HG03460 (cell line): ENCODE measurements around the gene SUMF1.
"Not testable (repeated sequence)": the region's sequence is repeated elsewhere in the genome, so short reads cannot be mapped to it uniquely, and the experiment has no call there.

Source experiments
- ATAC-seq: cut with Tn5 transposase; IDR thresholded peaks from one replicate; pipeline ENCODE4 v1.9.1; 2021; ENCODE audit not compliant: unreplicated experiment

Gene SUMF1

DNA sequence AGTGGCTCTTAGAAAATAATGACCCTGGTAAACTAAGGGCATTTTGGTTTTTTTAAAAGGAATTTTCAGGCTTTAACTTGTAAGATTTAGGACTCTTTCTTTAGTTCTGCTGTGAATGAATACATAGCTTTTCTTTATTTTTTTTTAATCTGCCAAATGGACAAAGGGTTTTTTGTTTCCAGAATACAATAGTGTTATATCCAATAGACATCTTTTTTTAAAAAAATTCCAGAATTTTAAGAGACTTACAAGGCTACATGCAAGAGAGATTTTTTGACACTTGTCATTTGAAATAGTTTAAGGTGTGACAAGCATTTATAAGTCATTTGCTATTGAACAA lies 125.8 kb downstream of the SUMF1 start:
- ATAC-seq, result no peak

DNA sequence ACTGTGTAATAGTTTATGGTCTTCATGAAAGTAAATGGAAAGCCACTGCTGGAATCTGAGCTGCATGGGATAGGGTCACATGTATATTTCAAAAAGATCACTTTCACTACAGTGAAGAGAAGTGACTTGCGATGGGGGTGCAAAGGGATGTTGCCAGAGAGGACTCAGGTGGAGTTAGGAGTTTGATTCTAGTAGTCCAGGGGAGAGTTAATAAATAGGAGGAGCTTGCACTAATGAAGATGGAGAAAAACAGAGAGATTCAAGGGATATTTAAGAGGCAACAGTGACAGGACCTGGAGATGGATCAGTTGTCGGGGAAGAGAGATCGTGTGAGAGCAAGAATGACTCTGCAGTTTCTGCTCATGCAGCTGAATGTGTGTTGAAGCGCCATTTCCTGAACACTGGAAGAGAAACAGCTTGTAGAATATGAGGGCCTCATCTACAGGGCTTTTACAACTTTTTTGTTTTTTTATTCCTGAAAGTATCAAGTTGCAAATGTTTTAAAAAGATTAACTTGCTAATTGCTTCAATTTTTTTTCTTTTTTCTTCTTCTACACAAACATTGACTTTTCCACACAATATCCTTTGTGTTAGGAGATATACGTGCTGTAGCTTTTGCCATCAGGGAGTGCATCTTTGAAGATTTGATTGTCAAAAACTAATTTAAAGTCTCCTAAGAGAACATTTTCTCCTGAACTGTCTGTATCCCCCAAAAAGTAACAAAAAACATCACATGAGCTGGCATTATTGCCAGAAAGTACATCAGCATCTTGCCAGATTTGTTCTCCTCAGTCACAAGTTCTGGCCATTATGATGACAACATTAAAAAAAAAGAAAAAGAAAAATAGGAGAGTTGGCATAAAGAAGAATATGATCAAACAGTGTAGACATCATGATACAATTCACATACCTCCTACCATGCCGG lies 126.4 kb downstream of the SUMF1 start:
- ATAC-seq, result no peak

DNA sequence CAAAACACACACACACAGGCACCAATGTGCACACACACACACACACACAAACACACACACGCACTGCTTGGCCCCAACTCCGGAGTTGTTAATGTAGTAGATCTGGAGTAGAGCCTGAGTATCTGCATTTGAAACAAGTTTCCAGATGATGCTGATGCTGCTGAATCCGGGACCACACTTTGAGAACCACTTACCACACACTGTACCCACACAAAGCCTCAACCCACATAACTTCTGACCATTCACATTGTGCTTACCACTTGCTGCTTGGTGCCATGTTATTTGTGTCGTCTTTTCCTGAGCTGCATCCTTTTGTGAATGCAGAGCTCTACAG lies 127.0 kb downstream of the SUMF1 start:
- no peak for ATAC-seq

DNA sequence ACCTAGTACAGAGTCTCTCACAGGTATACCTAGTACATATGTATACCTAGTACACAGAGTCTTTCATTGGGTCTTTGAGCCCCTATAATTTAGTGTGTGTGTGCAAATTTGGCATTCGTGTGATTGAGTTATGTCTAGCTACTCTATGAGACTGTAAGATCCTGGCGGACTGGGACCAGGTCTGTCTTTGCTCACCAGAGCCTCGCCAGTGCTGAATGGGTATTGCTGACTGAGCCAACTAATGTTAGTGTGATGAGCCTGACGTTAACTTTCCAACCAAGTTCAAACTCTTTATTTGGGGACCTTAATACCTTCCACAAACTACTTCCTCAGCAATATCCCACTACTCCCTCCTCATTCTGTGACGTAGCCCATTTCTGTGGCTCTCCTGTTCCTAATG lies 128.3 kb downstream of the SUMF1 start:
- ATAC-seq, result no peak

DNA sequence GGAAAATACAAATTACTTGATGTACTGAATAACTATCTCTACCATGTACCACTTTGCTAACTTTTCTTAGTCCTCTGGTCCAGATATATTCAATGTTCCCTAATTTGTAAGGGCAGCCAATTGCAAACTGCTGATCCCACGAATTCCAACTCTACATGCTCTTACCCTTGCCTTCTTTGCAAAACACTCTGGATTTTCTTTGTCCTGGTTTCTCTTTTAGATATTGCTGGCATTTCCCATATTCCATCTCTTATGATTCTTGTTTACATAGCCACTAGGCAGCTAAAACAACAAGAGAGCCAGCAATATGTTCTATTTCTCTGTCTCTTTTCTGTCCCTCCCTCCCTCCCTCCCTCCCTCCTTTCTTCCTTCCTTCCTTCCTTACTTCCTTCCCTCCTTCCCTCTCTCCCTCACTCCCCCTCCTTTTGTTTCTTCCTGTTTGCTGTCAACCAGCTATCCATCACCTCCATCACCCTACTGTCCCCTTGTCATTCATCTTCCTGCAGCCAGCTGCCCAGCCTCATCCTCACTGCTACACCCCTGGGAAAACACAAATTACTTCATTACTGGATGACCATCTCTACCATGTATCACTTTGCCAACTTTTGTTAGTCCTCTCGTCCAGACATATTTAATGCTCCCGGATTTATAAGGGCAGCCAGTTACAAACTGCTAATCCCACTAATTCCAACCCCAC lies 130.1 kb downstream of the SUMF1 start:
- no peak for ATAC-seq

DNA sequence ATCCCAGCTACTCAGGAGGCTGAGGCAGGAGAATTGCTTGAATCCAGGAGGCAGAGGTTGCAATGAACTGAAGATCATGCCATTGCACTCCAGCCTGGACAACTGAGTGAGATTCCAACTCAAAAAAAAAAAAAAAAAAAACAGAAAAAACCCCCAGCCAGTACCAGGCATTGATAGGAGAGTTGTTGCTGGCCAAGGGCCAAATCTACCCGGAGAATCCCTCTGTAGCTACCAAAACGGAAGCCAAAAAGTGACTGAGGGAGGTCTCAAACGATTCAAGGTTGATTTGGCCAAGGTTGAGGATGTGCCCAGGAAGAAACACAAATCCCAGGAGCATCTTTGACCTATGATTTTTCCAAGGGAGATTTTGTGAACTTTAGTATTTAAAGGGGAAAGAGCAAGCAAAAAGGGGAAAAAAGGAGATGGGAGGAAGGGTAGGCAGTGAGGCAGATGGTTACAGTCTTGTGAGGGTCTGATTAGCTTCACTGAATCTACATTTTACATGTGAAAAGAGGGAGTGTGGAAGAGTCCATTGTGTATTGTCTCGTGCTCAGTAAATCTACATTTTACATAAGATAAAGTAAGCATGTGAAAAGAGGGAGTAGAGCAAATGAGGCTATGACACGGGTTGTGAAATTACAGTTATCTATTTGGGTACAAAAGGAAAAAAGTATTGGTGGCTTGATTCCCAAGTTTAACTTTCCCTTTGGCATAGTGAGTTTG lies 131.1 kb downstream of the SUMF1 start:
- no peak for ATAC-seq

DNA sequence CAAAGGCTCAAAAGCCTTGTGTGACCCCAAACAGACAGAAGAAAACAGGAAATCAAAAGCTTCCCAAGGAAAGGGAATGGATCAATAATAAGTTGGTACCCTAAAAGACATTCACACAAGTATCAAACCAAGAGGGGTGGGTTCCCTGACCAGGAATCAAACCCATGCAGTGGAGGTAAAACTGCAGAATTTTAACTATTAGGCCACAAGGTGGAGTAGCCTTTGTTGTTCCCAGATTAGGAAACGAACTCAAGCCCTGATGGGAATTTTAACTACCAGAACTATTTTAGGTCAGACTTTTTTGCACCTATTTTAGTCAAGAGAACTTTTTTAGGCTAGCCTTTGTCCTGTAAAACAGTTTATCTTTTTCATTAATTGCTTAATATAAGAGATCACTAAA lies 132.5 kb downstream of the SUMF1 start:
- ATAC-seq, result no peak

DNA sequence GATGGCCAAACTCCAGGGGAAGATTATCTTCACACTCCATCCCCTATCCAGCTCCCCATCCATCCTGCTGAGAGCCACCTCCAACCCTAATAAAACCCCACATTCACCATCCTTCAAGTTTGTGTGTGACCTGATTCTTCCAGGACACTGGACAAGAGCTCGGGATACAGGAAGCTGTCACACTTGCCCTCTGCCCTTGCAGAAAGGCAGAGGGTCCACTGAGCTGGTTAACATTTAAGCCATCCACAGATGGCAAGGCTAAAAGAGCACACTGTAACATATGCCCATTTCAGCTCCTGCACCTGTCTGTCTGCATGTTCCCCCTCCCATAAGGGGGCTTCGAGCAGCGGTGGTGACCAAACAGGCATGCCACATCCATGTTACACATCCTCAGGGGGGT lies 134.1 kb downstream of the SUMF1 start:
- ATAC-seq, result no peak

DNA sequence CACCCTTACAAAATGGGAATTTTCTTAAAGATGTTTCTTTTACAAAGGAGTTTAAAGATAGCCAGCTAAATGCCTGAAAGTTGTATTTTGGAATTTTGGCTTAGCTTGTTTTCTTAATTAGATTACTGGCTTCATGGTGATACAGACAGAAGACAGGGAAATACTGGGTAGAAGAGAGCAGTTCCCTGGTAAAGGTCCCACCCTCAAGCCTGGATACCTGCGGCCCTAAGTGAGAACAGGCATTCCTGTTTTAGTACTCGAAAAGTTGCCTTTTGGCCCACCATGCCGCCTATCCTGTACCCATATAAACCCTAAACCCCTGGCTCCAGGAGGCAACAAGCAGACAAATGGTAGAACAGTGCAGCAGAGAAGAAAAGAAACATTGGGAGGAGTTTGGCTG lies 134.5 kb downstream of the SUMF1 start:
- no peak for ATAC-seq

DNA sequence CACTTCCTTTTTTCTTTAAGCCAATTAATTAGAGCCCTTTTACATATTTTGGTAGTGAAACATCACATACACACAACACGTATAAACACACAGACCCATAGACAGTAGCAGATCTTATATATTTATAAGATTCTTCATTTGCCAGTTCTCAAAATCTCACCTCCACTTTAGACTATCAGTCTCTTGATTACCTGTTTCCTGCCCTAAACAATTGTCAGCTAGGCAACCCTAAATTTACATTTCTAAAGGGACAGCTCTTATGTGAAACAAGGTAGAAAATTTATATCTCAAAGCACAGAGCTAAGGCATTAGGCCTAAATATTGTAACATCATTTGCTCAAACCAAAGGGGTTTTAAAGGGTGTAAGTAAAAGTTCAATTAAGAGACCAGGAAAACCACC lies 135.0 kb downstream of the SUMF1 start:
- no peak for ATAC-seq

DNA sequence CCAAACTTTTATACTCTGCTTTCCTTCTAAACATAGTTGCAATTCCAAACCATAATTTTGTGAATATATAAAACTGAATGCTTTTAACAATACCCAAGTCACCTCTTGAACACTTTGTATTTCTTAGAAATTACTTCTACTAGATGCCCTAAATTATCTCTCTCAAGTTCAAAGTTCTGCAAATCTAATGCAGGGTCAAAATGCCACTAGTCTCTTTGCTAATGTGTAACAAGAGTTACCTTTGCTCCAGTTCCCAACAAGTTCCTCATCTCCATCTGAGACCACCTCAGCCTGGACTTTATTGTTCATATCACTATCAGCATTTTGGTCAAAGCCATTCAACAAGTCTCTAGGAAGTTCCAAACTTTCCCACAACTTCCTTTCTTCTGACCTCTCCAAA lies 137.3 kb downstream of the SUMF1 start:
- ATAC-seq, result not testable (repeated sequence)

DNA sequence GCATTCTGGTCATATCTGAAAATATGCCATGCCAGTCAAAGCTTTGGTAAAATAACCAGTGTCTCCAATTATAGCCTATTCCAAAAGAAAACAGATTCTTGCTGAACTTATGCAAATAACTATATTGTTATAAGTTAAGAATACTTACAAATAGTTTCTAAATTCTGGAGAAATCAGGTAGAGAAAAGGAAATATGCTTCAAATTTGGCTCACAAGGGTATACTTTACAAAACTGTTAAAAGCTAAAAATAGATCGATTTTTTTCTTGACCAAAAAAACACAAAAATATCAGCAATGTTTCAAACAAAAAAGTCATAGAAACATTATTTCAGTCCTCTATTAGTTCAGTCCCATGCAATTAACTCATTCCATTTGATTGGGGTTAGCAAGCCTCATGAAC lies 140.2 kb downstream of the SUMF1 start:
- ATAC-seq, result no peak

DNA sequence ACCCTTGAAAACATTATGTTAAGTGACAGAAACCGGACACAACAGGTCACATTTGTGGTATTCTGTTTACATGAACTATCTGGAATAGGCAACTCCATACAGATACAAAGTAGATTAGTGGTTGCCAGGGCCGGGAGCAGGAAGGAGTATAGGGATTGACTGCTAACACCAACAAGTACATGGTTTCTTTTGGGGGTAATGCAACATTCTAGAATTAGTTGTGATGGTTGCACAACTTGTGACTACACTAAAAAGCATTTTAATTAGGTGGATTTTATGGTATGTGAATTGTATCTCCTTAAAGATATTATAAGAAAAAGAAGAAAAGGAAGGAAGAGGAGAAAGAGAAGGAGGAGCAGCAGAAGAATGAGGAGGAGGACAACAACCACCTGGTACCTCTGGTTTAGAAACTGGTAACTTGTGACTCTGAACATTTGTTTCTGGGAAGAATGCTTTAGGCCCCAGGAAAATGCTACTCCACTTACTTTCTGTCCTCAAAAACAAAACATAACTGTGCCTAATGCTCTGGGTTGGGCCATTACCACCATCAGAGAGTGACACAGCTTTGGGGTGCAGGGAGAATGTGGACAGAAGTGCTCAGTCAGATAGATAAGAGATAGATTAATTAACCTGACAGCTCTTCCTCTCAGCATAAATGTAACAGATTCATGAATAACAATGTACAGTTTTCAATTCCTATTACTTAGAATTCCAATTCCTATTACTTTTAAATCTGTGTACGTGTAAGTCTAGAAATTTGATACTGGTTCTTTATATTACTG lies 143.6 kb downstream of the SUMF1 start:
- ATAC-seq, result no peak

DNA sequence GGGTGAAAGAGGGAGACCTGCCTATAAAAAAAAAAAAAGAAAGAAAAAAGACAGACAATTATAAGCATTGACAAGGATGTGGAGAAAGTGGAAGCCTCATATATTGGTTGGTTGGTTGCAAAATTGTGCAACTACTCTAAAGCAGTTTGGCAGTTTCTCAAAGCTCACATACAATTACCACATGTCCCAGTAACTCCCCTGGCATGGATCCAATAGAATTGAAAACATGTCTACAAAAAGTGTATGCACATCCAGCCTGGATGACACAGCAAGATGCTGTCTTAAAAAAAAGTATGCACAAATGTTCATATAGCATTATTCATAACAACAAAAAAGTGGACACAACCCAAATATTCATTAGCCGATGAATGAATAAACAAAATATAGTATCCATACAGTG lies 144.4 kb downstream of the SUMF1 start:
- no peak for ATAC-seq

DNA sequence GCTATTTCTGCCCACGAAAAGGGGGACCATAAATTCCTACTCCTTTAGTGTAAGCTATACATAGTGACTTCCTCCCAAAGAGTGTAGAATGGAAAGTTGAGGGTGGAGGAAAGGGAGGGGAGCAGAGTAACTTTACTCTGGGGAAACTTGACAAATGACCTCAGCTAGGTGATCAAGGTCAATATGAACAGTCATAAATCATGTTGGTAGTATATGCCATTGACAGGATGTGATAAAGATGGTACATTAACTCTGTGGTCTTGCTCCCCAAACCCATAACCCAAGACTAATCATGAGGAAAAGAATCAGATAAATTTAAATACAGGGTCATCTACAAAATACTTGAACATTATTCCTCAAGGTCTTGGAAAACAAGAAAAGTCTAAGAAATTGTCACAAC lies 145.3 kb downstream of the SUMF1 start:
- ATAC-seq, result no peak

DNA sequence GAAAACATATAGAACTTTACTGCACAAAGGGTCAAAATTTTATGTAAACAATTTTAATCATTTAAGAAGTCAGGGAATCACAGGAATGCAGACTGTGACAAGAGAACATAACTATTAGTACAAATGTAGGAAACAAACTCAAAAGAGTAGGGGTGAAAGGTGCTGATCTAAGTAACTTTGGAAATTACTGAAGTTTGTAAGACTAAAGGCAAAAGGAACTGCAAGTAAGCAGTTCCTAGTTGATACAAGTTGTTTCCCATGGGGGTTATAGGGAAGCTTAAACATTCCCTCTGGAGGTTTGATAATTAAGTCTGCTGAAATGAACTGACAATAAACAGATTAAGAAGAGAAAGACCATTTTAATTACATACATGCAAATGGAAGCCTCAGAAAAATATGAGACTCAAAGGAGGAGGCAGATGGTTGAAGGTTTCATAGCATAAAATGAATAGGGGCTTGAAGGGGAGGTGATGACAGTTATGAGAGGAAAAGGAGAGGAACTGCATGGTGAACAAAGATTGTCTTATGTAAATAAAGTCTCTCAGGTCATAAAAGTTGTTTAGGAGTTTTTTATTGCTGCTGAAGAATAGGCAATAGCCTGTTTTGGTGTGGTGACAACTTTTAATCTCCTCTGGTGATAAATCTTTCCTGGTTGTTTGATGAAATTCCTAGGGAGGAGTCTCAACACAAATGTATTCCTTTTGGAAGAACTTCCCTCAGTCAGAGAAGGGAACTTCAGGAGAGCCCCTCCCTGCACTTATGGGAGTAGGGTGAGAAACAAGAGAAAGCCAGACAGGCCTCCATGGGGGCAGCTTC lies 146.8 kb downstream of the SUMF1 start:
- no peak for ATAC-seq

DNA sequence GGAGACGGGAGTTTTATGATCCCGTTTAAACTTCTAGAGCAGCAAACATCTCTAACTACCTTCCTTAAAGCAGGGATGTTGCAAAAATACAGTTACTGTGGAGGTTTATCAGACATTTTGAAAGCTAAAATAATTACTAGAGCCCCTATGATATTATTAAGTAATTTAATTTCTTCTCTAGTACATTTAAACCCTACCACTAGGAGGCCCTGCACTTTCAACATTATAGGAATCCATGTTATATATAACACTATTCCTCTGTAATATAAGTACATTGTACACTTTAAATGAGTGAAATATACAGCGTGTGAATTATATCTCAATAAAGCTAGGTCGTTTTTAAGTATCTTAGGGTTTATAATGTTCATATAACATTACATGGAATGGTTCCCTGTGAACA lies 152.4 kb downstream of the SUMF1 start:
- ATAC-seq, result no peak

DNA sequence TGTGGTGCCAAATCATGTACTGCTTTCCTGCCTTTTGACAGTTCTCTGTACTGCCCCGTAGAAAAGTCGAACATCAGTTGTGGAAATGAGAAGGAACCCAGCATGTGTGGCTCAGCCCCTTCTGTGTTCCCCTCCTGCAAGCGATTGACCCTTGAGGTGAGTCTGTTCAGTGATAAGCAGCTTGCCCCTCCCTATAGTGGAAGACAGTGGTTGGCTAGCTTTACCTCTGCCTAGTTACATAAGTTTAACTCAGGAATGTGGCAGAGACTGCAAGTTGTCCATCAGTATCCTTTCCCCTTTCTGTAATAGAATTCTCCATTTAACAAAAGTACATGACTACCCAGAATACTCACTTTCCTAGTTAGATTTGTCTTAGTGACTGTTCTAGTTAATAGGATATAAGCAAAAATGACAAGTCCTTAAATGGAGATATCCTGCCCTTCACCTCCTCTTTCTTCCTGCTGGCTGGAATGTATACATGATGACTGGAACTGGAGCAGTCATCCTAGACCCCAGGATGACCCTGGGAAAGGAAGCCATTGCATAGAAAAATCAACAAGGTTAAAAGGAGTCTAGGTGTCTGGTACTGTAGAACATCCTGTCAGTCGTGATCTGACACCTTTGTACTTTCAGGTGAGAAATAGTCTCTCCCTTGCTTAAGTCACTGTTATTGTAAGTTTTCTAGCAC lies 153.3 kb downstream of the SUMF1 start:
- ATAC-seq, result no peak

DNA sequence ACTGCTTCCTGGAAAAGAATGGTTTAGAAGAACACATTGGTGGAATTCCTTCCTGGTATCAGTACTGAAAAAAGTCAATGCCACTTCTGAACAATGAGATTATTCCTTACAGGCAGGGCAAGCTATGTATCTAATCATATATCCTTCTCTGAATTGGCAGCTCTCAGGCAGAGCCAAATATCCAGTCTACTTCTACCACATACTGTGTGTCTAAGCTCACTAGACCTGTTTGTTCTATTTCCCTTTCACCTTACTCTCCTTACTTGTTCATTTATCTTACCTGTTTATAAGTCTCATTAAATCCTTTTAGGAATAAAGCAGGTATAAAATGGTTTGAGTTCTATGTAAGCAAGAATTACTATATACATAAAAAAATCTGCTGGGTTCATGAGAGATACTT lies 155.6 kb downstream of the SUMF1 start:
- ATAC-seq, result no peak
